ENCODE data around the gene RAB8B. TPM values are rescaled to one million over a fixed set of nuclear protein-coding genes. Genes with fewer than 3 reads are reported as not detected.

Gene RAB8B
- total RNA-seq, 1 experiment from 2014 or later, result 3.4 TPM

DNA sequence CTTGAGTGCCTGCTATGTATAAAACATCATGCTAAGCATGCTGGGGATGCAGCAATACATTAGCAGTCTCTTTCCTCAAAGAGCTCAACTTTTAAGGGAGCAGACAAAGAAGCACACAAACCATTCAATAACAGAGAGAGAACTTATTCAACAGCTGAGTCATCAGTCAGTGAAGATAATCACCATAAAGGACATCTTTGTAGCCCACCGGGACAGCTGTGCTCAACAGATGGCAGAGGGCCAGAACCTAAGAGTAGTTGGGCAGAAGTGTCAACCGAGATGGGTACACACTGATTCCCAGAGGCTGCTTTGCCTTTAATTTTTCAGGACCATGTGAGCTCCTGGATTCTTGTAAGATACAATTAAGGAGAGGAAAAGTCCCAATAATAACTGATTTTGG lies 4.2 kb upstream of the RAB8B start:
- DNase-seq (ENCODE audit: low spot score), result no peak

- no peak for DNase-seq (ENCODE audit: low spot score)
Observed at GRCh38 chr15:63186065-63186464, 3.3 kb upstream of the RAB8B start.

DNA sequence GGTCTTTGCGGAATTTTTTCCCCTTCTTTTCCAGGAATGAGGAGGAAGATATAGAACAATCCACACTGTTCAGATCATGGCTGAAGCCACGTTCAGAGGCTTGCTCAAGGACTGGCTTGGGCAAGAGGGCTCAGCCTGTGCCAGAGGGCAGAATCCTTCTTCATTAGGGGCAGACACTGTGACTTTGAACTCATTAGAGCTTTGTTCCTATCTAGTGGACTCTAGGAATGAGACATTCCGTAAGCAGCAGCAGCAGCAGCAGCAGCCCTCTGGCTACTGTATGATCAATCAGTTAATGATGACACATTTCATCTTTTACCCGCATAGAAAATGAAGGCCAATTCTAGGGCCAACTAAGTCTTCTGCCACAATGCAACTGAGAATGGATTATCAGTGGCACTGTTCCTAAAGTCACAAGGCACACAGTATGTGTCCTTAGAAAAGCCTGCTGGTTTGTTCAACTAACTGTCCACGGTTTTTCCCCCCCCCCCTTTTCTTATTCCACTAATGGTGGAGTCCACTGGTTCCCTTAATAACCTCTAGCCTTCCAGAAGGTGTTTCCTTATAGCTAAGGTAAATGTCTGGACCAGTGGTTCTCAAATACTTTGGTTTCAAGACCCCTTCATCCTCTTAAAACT lies 1.7 kb upstream of the RAB8B start:
- DNase-seq (ENCODE audit: low spot score), result no peak

GRCh38 chr15:63188247-63188925 lies 1.0 kb upstream of the RAB8B start:
- no peak for DNase-seq (ENCODE audit: low spot score)

GRCh38 chr15:63189941-63190768 lies 749 bp downstream of the RAB8B start:
- DNase-seq (ENCODE audit: low spot score), result peak; percentile 16

GRCh38 chr15:63190769-63191649 lies 1.6 kb downstream of the RAB8B start:
- no peak for DNase-seq (ENCODE audit: low spot score)

DNA sequence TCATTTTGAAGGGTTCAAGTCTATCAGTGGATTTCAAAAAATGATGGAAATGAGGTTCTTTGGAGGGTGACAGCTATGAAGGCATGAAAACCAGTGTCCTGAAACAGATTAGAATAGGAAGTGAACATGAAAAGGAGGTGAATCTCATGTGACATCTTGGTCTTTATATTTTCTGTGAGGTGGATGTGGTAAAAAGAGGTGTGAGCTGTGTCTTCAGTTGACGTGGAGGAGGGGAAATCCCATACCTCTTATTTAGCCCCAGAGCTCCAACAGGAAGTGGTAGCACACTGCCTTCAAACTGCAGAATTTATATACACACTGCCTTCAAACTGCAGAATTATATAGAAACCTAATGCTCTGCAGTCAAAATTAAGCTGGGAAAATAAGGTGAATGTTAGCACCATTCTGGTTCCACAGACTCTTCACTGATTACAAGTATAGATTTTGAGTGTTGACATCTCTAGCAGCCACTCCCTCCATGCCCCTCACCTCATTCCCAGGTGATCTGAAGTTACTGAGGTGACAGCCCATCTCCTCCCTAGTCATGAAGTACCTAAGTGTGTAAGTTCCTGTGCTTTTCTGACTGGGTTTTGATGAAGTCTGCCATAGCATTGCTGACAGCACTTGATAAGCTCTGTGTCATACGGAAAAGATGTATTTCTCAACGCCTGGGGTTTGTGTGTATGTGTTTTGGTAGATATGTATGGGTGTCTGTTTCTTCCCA lies 2.7 kb downstream of the RAB8B start:
- no peak for DNase-seq (ENCODE audit: low spot score)

GRCh38 chr15:63192619-63193206 lies 3.3 kb downstream of the RAB8B start:
- DNase-seq (ENCODE audit: low spot score), result no peak

DNA sequence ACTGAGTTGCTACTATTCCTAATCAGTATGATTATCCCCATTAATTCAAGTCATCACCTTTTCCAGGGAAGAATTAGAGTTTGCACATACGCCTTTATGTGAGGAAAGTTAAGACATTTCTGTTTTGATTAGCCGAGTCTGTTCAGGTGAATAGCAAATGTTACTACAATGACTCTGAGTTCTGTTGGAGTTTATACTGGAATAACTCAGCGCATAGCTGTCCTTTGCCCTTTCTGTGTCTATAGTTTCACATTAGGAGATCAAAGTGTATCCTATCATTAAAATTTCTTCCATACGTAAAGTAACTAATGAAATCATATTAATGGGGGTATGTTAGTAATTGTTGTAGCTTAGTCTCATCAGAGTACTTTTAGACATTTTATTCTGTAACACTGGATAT lies 4.9 kb downstream of the RAB8B start:
- DNase-seq (ENCODE audit: low spot score), result no peak

GRCh38 chr15:63194880-63195568 lies 5.6 kb downstream of the RAB8B start:
- DNase-seq (ENCODE audit: low spot score), result no peak

- DNase-seq (ENCODE audit: low spot score), result no peak
Observed at GRCh38 chr15:63195569-63196015, 6.2 kb downstream of the RAB8B start.

GRCh38 chr15:63196842-63197241 lies 7.4 kb downstream of the RAB8B start:
- no peak for DNase-seq (ENCODE audit: low spot score)

DNA sequence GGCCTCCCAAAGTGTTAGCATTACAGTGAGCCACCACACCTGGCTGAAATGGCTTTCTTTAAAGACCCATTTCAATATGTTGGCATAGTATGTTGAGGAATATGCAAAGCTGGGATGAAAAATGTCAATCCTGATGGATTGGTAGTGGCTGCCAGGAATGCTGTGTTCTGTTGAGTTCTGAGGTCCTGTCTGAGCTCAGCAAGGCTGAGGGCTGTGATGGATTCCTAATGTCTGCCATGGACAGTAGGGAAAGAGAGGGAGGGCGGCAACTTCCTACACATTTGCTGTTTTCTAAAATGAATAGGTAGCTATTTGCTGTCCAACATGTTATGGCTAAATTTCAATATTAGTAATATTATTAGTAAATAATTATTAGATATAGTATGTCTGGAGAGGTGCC lies 8.2 kb downstream of the RAB8B start:
- DNase-seq (ENCODE audit: low spot score), result no peak

DNA sequence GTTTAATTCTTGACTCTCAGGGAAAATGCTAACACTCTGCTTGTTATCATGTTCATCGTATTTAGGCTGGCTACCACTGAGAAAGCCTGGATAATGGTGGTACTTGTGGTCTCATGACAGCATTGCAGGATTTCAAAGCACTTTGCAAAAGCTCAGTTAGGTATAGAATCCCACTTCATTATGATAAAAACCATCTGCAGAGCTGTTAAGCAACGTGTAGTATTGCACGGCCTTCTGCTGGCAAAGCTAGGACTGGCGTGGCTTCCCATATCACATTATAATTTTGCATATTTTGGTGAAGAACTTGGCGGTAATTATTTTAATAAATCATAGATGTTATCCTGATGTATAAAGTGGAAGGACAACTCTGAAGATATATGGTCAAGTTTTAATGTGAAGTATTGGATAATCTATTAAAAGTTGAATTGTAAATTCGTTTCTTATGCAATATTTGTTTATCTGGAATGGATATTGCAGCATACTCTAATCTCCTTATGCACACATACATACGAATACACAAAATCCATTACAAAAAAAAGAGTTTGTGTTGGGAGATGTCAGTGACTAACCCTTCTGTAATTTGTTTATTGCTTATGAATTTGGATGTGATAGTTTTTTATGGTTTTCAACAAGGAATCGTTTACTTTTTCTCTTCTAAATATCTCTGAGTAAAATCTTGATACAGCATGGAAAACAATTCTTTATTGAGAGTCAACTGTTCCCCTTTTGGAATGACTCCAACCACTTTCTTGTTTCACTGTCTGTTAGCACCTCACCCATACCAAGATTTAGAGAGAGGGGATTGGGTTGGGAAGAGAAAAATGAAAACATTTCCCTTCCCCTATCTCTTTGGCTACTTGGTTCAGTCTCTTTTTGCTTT lies 9.2 kb downstream of the RAB8B start:
- no peak for DNase-seq (ENCODE audit: low spot score)

- no peak for DNase-seq (ENCODE audit: low spot score)
Observed at GRCh38 chr15:63200464-63201249, 11.3 kb downstream of the RAB8B start.

- DNase-seq (ENCODE audit: low spot score), result no peak
Observed at GRCh38 chr15:63202861-63203260, 13.5 kb downstream of the RAB8B start.

- no peak for DNase-seq (ENCODE audit: low spot score)
Observed at GRCh38 chr15:63203451-63204090, 14.2 kb downstream of the RAB8B start.

- DNase-seq (ENCODE audit: low spot score), result no peak
Observed at GRCh38 chr15:63206079-63206478, 16.7 kb downstream of the RAB8B start.
